ENCODE data around the gene TPCN2.
A peak's percentile ranks its signal among the peaks of the same experiment; 100 is the strongest.

The TPCN2 gene

DNA sequence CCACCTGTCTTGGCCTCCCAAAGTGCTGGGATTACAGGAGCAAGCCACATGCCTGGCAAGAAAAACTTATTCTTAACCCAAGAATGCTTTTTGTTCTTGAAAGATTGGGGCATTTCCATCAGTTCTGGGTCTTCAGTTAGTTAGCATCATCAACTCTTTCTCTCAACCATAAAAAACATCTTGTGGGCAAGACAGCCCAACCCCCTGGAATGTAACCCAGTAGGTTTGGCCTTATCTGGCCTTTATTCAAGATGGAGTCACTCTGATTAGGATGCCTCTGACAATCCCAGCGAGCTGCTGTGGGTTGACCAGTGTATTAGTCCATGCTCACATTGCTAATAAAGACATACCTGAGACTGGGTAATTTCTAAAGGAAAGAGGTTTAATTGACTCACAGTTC lies 9.2 kb upstream of the TPCN2 start:
- DNase-seq, result no peak

DNA sequence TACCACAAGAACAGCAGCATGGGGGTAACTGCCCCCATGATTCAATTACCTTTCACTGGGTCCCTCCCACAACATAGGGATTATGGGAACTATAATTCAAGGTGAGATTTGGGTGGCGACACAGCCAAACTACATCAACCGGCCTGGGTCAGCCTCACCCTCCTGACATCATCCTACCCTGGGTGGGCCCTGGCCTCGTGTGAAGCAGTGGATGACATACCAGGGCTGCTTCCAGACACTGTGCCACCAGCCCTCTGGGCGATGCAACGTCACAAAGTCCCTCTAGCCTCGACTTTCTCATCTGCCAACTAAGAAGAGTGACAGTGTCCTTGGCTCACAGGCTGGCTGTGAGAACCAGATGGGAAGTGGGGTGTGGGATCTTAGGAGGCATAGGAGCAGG lies 8.7 kb upstream of the TPCN2 start:
- DNase-seq, result no peak

DNA sequence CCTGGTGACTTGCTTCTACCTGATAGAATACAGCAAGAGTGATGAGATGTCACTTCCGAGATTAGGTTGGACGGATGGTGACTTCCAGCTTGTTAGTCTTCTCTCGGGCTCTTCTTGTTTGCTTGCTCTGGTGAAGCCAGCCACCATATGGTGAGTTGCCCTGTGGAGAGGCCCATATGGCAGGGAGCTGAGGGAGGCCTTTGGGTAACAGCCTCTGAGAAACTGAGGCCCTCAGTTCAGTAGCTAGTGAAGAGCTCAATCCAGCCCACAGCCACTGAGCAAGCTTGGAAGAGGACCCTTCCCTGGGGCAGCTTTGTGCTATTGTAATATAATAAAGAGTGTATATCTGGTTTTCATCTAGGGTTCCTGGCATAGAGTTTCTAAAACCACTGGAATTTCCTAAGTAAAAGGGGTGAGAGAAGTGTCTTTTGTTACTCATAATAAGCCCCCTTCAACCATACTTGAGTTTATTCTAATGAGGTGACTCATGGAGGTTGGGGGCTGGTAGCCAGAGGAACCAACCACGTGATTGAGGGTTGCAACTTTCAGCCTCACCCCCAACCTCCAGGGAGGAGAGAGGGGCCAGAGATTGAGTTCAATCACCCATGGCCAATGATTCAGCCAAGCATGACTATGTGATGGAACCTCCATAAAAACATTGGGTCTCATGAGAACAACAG lies 8.0 kb upstream of the TPCN2 start:
- no peak for DNase-seq

DNA sequence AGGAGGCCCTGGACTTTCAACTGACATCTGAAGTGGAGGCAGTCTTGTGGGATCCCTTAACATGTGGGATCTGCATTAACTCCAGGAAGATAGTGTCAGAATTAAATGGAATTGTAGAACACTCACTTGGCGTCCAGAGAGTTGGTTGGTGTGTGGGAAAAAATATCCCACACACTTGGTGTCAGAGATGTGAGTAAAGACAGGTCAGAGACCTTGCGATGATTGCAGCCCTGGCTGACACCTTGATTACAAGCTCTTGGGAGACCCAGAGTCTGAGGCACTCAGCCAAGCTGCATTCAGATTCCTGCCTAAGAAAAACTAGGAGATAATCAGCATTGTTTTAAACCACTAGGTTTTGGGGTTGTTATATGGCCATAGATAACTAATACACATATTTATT lies 7.2 kb upstream of the TPCN2 start:
- DNase-seq, result no peak

DNA sequence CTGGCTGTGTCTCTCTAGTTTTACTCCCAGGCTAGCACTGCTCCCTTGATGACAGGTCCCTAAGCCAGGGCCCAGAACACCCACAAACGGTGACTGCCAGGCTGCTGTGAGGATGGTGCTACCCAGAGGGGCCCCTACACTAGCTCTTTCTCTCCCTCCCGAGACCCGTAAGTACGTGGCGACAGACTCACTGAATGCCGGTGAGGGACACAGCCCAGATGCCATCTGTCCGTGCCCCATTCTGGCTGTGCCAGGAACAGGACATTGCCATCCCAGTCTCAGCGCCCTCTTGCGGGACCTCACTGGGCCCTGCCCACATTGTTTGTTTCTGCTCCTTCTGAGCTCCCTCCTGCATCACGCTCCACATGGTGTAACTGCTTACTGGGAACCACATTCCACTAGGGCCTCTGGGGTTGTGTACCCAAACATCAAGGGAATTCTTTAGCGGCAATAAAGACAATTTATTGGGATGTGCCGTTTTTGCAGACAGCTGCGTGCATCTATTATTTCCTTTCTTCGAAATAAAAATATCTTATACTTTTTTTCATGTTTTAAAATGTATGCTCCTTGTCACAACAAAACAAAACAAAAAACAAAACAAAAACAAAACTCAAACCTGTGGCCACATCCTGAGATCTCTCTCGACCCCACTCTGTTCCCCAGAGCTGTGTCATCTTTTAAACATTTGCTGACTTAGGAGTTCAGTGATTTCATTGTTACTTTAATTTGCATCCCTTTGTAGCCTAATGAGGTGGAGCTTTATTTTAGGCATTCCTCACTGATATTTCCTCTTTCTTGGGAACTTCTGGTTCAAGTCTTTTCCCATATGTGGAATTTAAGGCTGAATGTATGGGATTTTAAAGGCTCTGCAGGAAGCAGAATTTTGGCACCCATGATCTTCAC lies 4.4 kb upstream of the TPCN2 start:
- no peak for DNase-seq

DNA sequence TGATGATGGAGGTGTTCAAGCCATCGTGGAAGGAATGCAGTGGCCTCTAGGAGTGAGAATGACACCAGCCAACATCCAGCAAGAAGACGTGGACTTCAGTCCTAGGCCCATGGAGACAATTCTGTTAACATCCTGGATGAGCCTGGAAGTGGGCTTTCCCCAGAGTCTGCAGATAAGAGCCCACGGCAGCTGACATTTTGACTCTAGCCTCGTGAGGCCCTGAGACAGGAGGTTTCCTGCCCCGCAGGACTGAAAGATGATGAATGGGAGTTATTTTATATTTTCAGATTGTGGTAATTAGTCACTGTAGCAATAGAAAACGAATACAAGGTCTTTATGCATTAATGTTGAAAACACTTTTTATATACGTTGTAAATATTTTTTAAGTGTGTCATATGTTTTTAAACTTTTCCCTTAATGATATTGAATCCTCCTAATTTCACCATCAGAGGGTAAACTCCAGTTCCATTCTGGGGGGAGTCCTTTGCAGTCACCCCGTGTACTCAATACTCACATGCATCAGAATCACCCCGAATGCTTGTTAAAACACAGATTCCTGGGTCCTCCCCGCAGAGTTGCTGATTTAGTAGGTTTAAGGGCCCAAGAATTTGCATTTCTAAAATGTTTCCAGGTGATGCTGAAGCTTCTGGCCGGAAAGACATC lies 570 bp upstream of the TPCN2 start:
- no peak for DNase-seq

DNA sequence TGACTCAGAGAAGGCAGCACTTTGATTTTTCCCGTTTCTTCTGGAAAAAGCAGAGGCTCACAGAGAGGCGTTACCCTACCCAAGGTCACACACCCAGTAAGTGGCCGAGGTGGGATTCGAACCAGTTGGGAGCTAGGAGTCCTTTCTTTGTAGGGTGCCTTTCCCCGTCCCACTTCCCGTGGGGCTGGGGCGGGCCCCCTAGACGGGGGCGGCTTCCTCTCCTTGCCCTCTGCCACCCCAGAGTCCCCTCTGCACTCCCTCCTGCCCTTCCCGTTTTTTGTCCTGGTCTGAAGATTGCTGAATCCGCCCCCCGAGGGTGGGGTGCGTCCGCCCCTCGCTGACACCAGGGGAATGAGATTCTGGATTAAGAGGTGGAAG lies 747 bp downstream of the TPCN2 start:
- DNase-seq, result peak; percentile 33

DNA sequence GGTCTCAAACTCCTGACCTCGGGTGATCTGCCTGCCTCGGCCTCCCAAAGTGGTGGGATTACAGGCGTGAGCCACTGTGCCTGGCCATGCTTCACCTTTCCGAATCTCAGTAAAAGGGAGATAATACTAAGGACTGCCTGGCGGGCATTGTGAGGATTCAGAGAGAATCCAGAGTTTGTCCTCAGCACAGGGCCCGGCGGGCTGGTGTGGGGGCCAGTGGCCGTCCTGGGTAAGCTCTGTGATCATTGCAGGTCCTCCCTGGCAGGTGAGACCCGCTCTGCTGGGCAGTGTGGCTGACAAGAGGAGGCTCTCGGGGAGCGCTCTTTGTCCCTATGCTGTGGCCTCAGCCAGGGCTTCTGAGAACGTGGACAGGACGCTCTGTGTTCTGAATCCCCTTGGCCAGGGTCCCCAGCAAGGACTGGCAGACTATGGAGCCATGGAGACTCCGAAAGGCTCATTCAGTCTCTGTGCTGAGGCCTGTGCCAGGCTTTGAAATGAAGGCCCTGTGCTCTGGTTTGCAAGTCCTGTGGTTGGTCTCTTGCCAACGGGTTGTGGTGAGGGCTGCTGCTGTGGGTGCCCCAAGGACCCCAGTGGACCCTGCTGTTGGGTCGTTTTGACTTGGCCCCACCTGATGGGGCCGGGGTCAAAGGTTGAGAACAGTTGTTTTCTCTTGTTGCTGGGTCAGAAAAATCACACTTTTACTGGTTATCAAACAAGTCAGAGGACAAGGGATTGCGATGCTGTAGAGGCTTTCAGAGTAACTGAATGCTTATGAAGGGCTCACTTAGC lies 2.1 kb downstream of the TPCN2 start:
- no peak for DNase-seq

DNA sequence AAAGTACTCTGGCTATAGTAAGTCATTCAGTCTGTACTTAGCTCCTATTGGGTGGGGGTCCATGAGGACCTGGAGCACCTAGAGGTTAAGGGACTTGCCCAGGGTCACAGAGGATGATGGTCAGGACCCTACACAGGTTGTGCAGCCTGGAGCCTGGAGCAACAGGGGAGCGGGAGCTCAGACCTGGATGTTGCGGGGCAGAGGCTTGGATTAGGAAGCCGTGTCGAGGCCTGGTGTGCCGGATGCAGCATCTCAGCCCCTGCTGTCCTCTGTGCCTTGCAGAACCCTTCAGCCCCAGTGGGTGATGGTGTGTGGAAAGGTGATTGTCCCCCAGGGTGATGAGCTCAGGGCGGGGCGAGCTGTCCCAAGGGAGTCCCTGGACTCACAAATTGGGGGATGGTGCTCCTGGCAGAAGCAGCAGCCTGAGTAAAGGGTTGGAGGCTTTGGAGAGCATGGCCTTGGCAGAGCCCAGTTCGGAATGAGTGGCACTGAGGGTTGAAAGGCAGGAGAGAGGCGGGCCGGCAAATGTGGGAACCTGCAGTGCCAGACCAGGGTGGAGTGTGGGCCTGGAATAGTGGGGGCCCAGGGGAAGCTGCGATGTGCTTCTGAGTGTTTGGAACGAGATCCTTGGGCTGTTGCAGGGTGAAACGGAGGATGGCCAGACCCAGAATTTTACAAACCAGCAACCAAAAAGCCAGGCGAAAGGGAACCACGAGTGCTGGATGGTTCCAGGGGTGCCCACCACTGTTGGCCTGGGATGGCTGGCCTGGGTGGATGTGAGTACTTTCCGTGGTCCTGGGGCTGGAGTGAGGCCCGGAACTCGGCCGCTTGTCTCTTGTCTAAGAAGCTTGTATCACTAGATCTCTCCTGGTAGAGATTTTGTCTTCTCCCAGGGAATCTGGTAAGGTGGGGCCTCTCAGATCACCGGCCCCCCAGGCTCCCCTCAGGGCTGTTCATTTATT lies 2.9 kb downstream of the TPCN2 start:
- DNase-seq, result no peak

DNA sequence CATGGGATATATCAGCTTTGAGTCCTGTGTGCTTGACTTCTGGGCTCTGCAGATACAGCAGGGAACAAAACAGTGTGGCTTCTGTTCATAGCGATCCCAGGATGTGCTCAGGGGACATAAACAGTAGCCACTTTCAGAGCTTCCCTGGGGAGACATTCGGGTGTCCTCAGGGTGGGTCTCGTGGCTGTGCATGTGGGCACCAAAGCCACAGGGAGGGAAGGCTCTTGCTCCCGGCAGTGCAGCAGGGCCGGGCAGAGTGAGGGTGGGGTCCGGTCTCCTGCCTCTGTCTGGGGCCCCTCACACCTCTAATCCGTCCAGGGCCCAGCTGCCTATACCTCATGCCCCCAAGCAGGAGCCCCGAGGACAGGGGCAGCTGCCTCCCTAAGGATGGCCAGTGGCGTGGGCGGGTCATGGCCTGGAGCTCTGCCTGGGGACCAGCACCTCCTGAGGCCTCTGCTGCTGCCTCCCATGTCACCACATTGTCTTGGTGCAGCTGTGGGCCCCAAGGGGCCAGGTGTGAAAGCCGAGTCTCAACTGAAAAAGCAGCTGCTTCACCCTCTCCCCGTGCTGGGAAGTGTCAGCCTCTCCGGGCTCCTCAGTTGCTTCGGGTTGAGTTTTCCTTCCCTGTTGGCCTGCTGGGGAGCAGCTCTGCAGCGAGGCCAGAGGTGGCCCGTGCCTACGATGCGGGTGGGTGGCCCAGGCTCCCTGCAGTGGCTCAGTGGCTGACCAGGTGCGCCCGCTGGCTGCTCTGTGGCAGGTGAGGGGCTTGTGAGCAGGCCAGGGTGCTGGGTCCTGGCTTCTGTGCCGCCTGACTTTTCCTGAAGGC lies 3.8 kb downstream of the TPCN2 start:
- DNase-seq, result no peak

DNA sequence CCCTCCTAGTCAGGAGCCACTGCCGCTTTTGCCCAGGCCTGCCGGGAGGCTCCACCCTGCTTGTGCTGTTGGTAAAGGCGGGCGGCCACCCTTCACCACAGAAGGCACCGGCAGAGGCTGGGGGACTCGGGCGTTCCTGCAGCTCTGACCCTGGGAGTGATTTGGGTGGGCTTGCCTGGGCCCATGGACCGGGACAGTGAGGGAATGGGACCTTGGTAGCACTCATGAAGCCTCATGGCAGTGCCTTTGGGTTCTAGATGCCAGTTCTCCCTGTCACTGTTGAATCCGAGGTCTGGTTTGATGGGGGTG lies 4.4 kb downstream of the TPCN2 start:
- no peak for DNase-seq

DNA sequence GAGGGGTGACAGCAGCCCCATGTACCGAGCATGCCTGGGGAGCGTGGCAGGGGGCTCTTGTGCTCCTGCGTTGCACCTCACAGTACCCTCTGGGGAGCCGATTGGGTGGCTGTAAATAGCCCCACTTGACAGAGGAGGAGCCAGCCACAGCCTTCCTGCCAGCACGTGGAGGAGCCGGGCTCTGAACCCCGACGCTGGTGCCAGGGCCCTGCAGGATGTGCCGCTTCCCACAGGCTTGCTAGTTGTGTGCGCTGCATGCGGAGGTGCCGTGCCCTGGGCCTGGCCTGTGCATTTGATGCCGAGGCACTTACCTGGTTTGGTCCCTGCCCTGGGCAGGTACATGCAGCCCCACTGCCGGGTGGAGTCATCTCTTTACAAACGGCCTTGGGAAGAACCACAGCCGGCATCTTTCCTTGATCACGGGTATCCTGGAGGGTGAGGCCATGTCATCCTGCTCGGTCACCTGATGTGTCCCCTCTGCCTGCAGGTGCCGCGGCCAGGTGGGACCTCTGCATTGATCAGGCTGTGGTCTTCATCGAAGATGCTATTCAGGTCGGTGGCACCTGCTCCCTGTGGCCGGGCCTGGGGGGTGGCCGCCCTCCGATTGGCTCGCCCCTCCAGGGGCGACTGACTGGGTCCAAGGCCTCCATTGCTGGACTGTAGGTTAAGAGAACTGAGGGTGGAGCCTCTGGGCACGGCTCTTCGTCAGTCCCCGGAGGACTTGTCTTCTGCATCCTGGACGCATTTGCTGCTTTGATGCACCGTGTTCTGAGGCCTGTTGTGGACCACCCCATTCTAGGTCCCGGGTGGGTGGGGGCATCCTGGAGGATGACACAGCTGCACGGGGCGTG lies 5.0 kb downstream of the TPCN2 start:
- DNase-seq, result no peak

DNA sequence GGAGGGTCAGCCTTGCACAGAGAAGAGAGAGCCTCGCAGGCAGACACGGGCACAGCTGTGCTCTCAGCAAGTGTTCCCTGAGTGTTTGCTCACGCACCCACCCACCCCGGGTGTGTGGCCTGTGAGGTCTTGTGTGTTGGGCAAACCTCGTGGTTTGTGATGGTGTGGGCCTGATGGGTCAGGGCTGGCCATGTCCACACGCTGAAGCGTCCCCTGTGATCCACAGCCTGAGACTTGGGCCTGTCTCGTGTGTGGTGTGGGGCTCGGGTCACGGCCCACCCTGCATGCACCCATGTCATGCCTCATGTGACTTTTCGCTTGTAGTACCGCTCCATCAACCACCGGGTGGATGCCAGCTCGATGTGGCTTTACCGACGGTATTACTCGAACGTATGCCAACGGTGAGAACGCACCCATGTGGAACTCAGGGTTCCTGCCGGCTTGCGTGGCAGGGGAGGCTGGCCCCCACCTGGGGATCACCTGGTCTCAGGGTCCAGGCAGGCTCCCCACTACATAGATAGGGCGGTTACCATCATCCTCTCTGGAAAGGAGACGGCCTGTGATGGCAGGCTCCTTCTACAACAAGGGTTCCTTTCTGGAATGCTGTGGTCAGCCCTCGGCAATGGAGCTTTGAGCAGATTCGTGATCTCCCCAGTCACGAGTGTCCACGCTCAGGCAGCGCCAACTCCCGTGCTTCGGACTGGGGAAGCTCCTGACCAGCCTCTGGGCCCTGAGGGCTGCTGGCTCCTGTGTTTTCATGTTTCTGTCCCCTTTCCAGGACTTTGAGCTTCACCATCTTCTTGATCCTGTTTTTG lies 5.9 kb downstream of the TPCN2 start:
- DNase-seq, result no peak

DNA sequence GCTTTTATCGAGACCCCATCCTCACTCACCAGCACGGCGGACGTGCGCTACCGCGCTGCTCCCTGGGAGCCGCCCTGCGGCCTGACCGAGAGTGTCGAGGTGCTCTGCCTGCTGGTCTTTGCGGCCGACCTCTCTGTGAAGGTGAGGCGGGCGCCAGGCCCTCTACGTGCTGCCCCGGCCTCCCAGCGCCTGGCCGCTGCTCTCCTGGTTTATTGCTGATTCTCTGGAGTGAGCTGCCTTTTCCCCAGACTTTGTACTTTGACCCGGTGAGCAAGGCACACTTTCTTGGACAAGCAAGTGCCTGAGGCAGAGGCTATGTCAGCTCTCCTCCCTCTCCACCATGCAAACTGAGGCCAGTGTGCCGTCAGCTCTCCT lies 6.5 kb downstream of the TPCN2 start:
- no peak for DNase-seq

DNA sequence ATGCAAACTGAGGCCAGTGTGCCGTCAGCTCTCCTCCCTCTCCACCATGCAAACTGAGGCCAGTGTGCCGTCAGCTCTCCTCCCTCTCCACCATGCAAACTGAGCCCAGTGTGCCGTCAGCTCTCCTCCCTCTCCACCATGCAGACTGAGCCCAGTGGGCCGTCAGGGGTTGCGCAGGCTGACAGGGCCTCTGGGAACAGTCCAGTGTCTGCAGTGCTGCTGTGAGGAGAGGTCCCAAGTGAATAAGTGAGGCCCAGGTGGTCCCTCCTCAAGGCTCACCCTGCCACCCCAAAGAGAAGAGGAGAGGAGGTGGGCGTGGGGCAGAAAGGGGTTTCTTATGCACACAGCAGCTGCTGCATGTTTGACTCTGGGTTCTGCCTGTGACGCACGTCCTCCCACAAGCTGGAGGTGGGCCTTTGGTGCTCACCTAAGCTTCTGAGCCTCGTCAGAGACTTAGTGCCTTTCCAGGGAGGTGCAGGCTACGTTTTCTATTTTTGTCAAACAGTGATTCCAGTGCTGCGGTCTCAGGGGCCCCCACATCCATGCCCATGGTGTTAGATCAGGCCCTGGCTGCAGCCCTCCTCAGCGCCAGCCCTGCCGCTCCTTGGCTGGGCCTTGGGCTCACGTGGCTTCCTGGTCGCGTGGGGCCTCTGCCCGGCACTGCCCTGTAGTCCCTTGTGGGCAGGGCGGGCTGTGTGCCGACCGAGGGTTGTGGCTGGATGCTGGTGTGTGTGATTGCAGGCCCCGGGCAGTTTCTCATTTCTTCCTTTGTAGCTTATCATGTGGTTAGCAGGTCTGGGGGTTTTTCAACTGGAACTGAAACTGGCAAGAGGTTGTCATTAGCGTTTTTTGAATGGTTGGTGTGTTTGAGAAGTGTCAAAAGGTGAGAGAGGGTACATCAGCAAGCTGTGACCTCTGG lies 7.1 kb downstream of the TPCN2 start:
- DNase-seq, result no peak

DNA sequence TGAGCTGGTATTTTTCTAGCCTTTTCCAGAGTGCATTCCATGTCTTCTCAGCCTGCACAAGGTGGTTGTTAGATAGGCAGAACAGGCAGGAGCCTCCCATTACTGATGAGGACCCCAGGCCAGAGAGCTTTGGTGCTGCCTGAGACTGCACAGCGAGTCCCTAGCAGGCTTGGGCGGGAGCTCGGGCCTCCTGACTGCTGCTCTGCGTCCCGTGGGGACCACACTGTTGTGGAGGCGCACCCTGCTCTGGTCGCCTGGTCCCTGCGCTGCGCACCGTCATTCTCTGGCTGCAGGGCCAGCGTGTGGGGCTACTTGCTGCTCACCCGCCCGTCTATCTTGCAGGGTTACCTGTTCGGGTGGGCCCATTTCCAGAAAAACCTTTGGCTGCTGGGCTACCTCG lies 8.5 kb downstream of the TPCN2 start:
- no peak for DNase-seq

DNA sequence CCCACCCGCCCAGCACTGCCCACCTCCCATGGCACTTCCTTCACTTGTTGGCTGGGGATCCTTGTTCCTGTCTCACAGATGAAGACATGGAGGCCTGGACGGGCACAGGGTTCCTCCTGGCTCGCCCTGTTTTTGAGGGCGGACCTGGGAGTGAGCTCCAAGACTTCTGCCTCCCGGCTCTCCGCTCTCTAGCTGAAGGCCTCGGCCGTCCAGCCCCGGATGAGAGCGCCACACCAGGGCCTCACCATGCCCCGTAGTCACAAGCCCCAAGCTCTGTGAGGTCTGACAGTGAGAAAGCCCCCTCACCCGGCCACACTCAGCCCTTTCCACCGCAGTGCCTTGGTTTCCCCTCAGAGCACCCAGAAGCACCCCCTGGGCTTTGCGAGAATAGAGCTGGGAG lies 9.1 kb downstream of the TPCN2 start:
- no peak for DNase-seq
